ENCODE measurements around the gene CARF. TPM values are rescaled to one million over a fixed set of nuclear protein-coding genes. Genes with fewer than 3 reads are reported as not detected.

The CARF gene
- total RNA-seq, 1 donor from 2014 or later = 12.0 TPM

GRCh38 chr2:202918860-202919259 lies 6.8 kb downstream of the CARF start:
- intact Hi-C loops (cut with micrococcal nuclease) = loop anchor here (10.0 kb wide), 1 partner anchor 406 kb away; the partner anchor contains the start of gene ABI2
- ChIA-PET CTCF (no interaction called here), POLR2A (no interaction called here)
- ATAC-seq (ENCODE audit: low read depth) (no peak), DNase-seq (no peak)
- Mint-ChIP-seq H3K27me3 (no peaks in the 10 kb centered on the region), H3K27ac (no peak overlapping the region), H3K4me1 (no peaks in the 10 kb centered on the region), H3K36me3 (ENCODE audit: low read depth) (peaks cover 22% of the 10 kb centered on the region), H3K4me3 (no peak overlapping the region), H3K9me3 (no peaks in the 10 kb centered on the region)
- TF ChIP-seq CTCF (IDR thresholded peaks at IDR 0.05) = no peak

- H3K27me3 Mint-ChIP-seq = no peaks in the 10 kb centered on the region
- no peak overlapping the region for H3K27ac Mint-ChIP-seq
- no peaks in the 10 kb centered on the region for H3K4me1 Mint-ChIP-seq
- POLR2A ChIA-PET = no interaction called here
- H3K36me3 Mint-ChIP-seq (ENCODE audit: low read depth) = peaks cover 53% of the 10 kb centered on the region
- no peaks in the 10 kb centered on the region for H3K9me3 Mint-ChIP-seq
- no peak for ATAC-seq (ENCODE audit: low read depth)
- CTCF ChIA-PET = no interaction called here
- TF ChIP-seq CTCF (IDR thresholded peaks at IDR 0.05) = no peak
- no peak for DNase-seq
- intact Hi-C loops (cut with micrococcal nuclease) = no loop called here
- H3K4me3 Mint-ChIP-seq = no peak overlapping the region
These were observed 20.5 kb downstream of the CARF start for GRCh38 chr2:202932425-202933138.

- Mint-ChIP-seq H3K4me1 (no peaks in the 10 kb centered on the region), H3K4me3 (no peak overlapping the region), H3K9me3 (no peaks in the 10 kb centered on the region), H3K27me3 (no peaks in the 10 kb centered on the region), H3K36me3 (ENCODE audit: low read depth) (peaks cover 48% of the 10 kb centered on the region), H3K27ac (no peak overlapping the region)
- TF ChIP-seq CTCF (IDR thresholded peaks at IDR 0.05) = no peak
- POLR2A ChIA-PET = no interaction called here
- no peak for DNase-seq
- intact Hi-C loops (cut with micrococcal nuclease) = no loop called here
- CTCF ChIA-PET = interaction anchor here (1.1 kb wide), 1 partner anchor 9 kb away, joined by 3 read pairs; no protein-coding TSS in a partner anchor
- ATAC-seq (ENCODE audit: low read depth) = no peak
These were observed 21.1 kb downstream of the CARF start for GRCh38 chr2:202933139-202933510.

- no peak for ATAC-seq (ENCODE audit: low read depth)
- intact Hi-C loops (cut with micrococcal nuclease) = no loop called here
- Mint-ChIP-seq H3K9me3 (no peaks in the 10 kb centered on the region), H3K27me3 (no peaks in the 10 kb centered on the region), H3K27ac (no peak overlapping the region), H3K4me1 (no peaks in the 10 kb centered on the region), H3K4me3 (no peak overlapping the region), H3K36me3 (ENCODE audit: low read depth) (peaks cover 49% of the 10 kb centered on the region)
- no peak for TF ChIP-seq CTCF (IDR thresholded peaks at IDR 0.05)
- no peak for DNase-seq
- CTCF ChIA-PET = interaction anchor here (1.1 kb wide), 1 partner anchor 9 kb away, joined by 3 read pairs; no protein-coding TSS in a partner anchor
- POLR2A ChIA-PET = no interaction called here
These were observed 21.9 kb downstream of the CARF start for GRCh38 chr2:202933958-202934357.

- CTCF ChIA-PET = interaction anchor here (1.1 kb wide), 1 partner anchor 10 kb away, joined by 3 read pairs; no protein-coding TSS in a partner anchor
- no peak for TF ChIP-seq CTCF (IDR thresholded peaks at IDR 0.05)
- Mint-ChIP-seq H3K4me3 (no peak overlapping the region), H3K36me3 (ENCODE audit: low read depth) (peaks cover 49% of the 10 kb centered on the region), H3K27ac (no peak overlapping the region), H3K4me1 (no peaks in the 10 kb centered on the region), H3K27me3 (no peaks in the 10 kb centered on the region), H3K9me3 (no peaks in the 10 kb centered on the region)
- no peak for DNase-seq
- intact Hi-C loops (cut with micrococcal nuclease) = no loop called here
- ATAC-seq (ENCODE audit: low read depth) = no peak
- POLR2A ChIA-PET = no interaction called here
These were observed 22.4 kb downstream of the CARF start for GRCh38 chr2:202934456-202934855.
